Mucosa of stomach (tissue), 1 donor: Measurements from ENCODE around the gene MACROH2A1.

Experiments
- H3K27me3 ChIP-seq: one replicate; pipeline ENCODE4 v1.7.0; 2013; ENCODE audit warnings: mild to moderate bottlenecking, low read length; ENCODE audit not compliant: control insufficient read depth, insufficient read depth
- H3K36me3 ChIP-seq: one replicate; pipeline ENCODE4 v1.7.0; 2013; ENCODE audit warnings: low read length; ENCODE audit not compliant: control insufficient read depth, insufficient read depth
- H3K4me1 ChIP-seq: one replicate; pipeline ENCODE4 v1.7.0; 2013; ENCODE audit warnings: mild to moderate bottlenecking, low read length; ENCODE audit not compliant: control insufficient read depth, insufficient read depth
- H3K4me3 ChIP-seq: one replicate; pipeline ENCODE4 v1.7.0; 2013; ENCODE audit warnings: low read length
- H3K9ac ChIP-seq: one replicate; pipeline ENCODE4 v1.7.0; 2013; ENCODE audit warnings: mild to moderate bottlenecking, low read length, moderate library complexity
- H3K9me3 ChIP-seq: one replicate; pipeline ENCODE4 v1.7.0; 2013; ENCODE audit warnings: mild to moderate bottlenecking, low read length, moderate library complexity; ENCODE audit not compliant: control insufficient read depth
- donor health status: Pancreatic carcinoma.

Gene MACROH2A1

GRCh38 chr5:135398855-135399793 lies at the start of gene MACROH2A1:
Gene MACROH2A1, minus strand, starts transcription at chr5:135399231. Its CDS starts 10,138 bp downstream, at chr5:135389093.
- H3K9ac ChIP-seq = peak within 1 kb of the TSS; percentile 90
- no peaks in the 10 kb centered on the region for H3K9me3 ChIP-seq
- H3K36me3 ChIP-seq = no peaks in the 10 kb centered on the region
- H3K4me1 ChIP-seq = peaks cover 31% of the 10 kb centered on the region
- no peaks in the 10 kb centered on the region for H3K27me3 ChIP-seq
- peak within 1 kb of the TSS; percentile 88 for H3K4me3 ChIP-seq

GRCh38 chr5:135448071-135448739 lies 49.2 kb upstream of the MACROH2A1 start:
- no peak overlapping the region for H3K4me3 ChIP-seq
- H3K9ac ChIP-seq = no peak overlapping the region
- peaks cover 10% of the 10 kb centered on the region for H3K27me3 ChIP-seq
- no peaks in the 10 kb centered on the region for H3K9me3 ChIP-seq
- H3K4me1 ChIP-seq = no peaks in the 10 kb centered on the region
- no peaks in the 10 kb centered on the region for H3K36me3 ChIP-seq

DNA sequence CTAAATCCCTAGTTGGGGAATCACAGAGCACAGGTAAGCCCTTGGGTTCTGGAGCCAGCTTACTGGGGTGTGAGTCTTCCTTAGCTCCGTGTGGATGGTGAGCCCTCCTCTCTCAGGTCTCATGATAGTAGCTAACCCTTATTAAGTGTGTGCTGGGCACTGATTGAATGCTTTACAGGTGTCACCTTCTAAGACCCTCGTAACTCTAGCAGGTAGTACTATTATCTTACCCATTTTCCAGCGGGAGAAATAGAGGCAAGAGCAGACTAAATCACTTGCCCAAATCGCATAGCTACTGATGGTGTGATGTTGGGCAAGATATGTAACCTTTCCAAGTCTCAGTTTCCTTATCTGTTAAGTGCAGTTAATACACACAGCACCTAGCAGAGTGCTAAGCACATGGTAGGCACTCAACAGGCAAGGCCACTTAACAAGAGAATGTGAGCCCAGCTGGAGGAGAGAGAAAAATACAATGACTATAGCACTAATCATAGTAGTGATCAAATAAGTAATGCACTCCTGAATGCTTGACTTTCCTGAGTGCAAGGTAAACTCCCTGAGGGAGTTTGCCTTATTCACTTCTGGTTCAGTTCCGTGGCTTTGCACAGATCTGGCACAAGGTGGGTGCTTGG lies 48.4 kb upstream of the MACROH2A1 start, which contains the start of gene DCANP1:
DCANP1 (minus strand) TSS at position 51 of the 632 bp plus-strand sequence. CDS start 240 bp downstream, outside the sequence.
- Histone ChIP-seq H3K36me3 (no peaks in the 10 kb centered on the region), H3K9me3 (no peaks in the 10 kb centered on the region), H3K9ac (no peak within 1 kb of the TSS), H3K27me3 (peaks cover 10% of the 10 kb centered on the region), H3K4me1 (no peaks in the 10 kb centered on the region), H3K4me3 (no peak within 1 kb of the TSS)

GRCh38 chr5:135446615-135447014 lies 47.6 kb upstream of the MACROH2A1 start:
- no peak overlapping the region for H3K4me3 ChIP-seq
- peaks cover 10% of the 10 kb centered on the region for H3K27me3 ChIP-seq
- H3K9me3 ChIP-seq = no peaks in the 10 kb centered on the region
- no peaks in the 10 kb centered on the region for H3K4me1 ChIP-seq
- no peaks in the 10 kb centered on the region for H3K36me3 ChIP-seq
- no peak overlapping the region for H3K9ac ChIP-seq

GRCh38 chr5:135446206-135446605 lies 47.2 kb upstream of the MACROH2A1 start:
- Histone ChIP-seq H3K9me3 (no peaks in the 10 kb centered on the region), H3K36me3 (no peaks in the 10 kb centered on the region), H3K9ac (no peak overlapping the region), H3K27me3 (peaks cover 10% of the 10 kb centered on the region), H3K4me3 (no peak overlapping the region), H3K4me1 (no peaks in the 10 kb centered on the region)

DNA sequence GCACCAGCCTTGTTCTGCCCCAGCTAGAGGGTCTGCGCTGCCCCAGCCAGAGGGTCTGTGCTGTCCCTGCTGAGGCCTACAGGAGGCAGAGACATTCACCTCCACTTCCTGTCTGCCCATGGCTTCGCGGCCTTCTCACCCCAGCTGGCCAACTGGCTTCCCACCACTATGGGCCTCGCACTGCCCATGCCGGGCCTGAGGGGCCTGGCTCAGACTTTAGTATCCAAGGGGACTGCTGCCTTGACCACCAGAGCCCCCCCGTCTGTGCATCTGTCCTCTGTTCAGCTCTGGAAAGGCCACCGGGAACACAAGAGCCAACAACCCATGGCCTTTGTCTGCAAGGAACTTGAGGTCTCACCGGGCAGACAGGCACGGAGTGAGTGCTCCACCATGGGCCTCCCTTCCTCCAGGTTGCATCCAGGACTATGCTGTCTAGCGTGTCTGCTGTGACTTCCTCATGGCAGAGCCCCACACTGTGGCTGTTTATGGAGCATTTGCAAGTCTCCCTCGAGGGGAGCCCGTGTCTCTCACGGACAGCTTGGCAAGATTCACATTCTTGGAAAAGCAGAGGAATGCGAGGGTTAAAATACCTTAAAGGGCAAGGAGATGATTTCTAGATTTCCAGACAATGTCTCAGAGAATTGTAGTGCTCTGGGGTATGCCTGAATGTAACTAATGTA lies 46.4 kb upstream of the MACROH2A1 start:
- Histone ChIP-seq H3K9me3 (no peaks in the 10 kb centered on the region), H3K36me3 (no peaks in the 10 kb centered on the region), H3K4me1 (no peaks in the 10 kb centered on the region), H3K27me3 (peaks cover 5% of the 10 kb centered on the region), H3K9ac (no peak overlapping the region), H3K4me3 (no peak overlapping the region)

GRCh38 chr5:135444881-135445280 lies 45.9 kb upstream of the MACROH2A1 start:
- H3K9ac ChIP-seq = no peak overlapping the region
- H3K4me3 ChIP-seq = no peak overlapping the region
- no peaks in the 10 kb centered on the region for H3K36me3 ChIP-seq
- H3K9me3 ChIP-seq = no peaks in the 10 kb centered on the region
- H3K27me3 ChIP-seq = peaks cover 5% of the 10 kb centered on the region
- H3K4me1 ChIP-seq = no peaks in the 10 kb centered on the region

DNA sequence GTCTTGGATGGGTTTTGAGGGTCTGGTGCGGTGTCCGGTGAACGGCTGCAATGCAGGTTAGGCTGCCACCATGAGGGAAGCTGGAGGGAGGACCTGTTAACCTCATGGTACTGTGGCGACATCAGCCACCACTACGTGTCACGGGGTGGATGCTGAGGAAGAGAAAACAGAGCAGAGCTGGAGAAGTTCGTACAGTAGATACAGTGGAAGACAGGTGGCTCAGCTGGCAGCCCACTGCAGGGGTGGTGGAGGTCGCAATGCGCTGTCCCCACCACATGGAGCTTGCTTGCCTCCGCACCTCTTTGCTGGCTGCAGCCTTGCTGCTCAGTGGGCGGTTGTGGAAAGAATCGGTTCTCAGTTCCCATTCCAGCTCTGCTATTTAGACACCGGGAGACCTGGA lies 45.3 kb upstream of the MACROH2A1 start:
- H3K27me3 ChIP-seq = peaks cover 5% of the 10 kb centered on the region
- H3K9ac ChIP-seq = no peak overlapping the region
- H3K9me3 ChIP-seq = no peaks in the 10 kb centered on the region
- no peaks in the 10 kb centered on the region for H3K4me1 ChIP-seq
- no peaks in the 10 kb centered on the region for H3K36me3 ChIP-seq
- H3K4me3 ChIP-seq = no peak overlapping the region

- H3K27me3 ChIP-seq = no peaks in the 10 kb centered on the region
- no peaks in the 10 kb centered on the region for H3K9me3 ChIP-seq
- H3K9ac ChIP-seq = no peak overlapping the region
- no peaks in the 10 kb centered on the region for H3K36me3 ChIP-seq
- H3K4me3 ChIP-seq = no peak overlapping the region
- H3K4me1 ChIP-seq = peaks cover 3% of the 10 kb centered on the region
Measured at GRCh38 chr5:135443161-135443960, 44.3 kb upstream of the MACROH2A1 start.

GRCh38 chr5:135442431-135443160 lies 43.6 kb upstream of the MACROH2A1 start:
- H3K9ac ChIP-seq = no peak overlapping the region
- no peak overlapping the region for H3K4me3 ChIP-seq
- H3K27me3 ChIP-seq = no peaks in the 10 kb centered on the region

More at GRCh38 chr5:135442431-135443160, 43.6 kb upstream of the MACROH2A1 start:
- Histone ChIP-seq H3K4me1 (peaks cover 9% of the 10 kb centered on the region), H3K36me3 (no peaks in the 10 kb centered on the region), H3K9me3 (no peaks in the 10 kb centered on the region)
